GM19099 (cell line): ENCODE results near the gene SLIT2.

Experiments
- POLR2A ChIP-seq: IDR thresholded peaks from 3 replicates; pipeline ENCODE4 v1.6.1; 2011; ENCODE audit warnings: low read depth; ENCODE audit not compliant: insufficient read length; ENCODE audit errors: extremely low read depth

SLIT2 gene

GRCh38 chr4:20287246-20287645, 35.5 kb downstream of the SLIT2 start:
- no peak for TF ChIP-seq POLR2A

GRCh38 chr4:20288047-20288650, 36.4 kb downstream of the SLIT2 start:
- no peak for TF ChIP-seq POLR2A

GRCh38 chr4:20288846-20289512, 37.3 kb downstream of the SLIT2 start:
- no peak for TF ChIP-seq POLR2A

GRCh38 chr4:20289782-20290181, 38.1 kb downstream of the SLIT2 start:
- TF ChIP-seq POLR2A, result no peak

- TF ChIP-seq POLR2A, result no peak
These were observed 41.0 kb downstream of the SLIT2 start for GRCh38 chr4:20292739-20293138.

- no peak for TF ChIP-seq POLR2A
These were observed 45.6 kb downstream of the SLIT2 start for GRCh38 chr4:20297261-20297660.

- no peak for TF ChIP-seq POLR2A
These were observed 46.1 kb downstream of the SLIT2 start for GRCh38 chr4:20297783-20298182.

- TF ChIP-seq POLR2A, result no peak
These were observed 46.8 kb downstream of the SLIT2 start for GRCh38 chr4:20298455-20298854.

GRCh38 chr4:20298986-20299385, 47.3 kb downstream of the SLIT2 start:
- TF ChIP-seq POLR2A, result no peak

GRCh38 chr4:20299515-20299914, 47.8 kb downstream of the SLIT2 start:
- no peak for TF ChIP-seq POLR2A

- no peak for TF ChIP-seq POLR2A
These were observed 49.5 kb downstream of the SLIT2 start for GRCh38 chr4:20301161-20301560.
